ENCODE data around the gene CTU2.

CTU2 gene

GRCh38 chr16:88722784-88723506 lies 16.6 kb downstream of the CTU2 start:
- peaks cover 3 to 100% (median 65%) of the 10 kb centered on the region in 11 experiments; a peak in 21 of 22 replicates for H4K20me1 ChIP-seq
- peaks cover 91 to 99% (median 96%) of the 10 kb centered on the region in 11 experiments for H3K36me3 ChIP-seq
- no peak overlapping the region for H3K27ac ChIP-seq
- H3K27me3 ChIP-seq = no peaks in the 10 kb centered on the region
- H3K9me3 ChIP-seq (replicated peaks in 1 of 11) = no peaks in the 10 kb centered on the region
- no peak overlapping the region for H3K9ac ChIP-seq
- TF ChIP-seq Cebpa-rat (IDR thresholded peaks at IDR 0.05) = no peak
- H3K4me2 ChIP-seq = no peak overlapping the region
- peaks cover 15 to 24% (median 21%) of the 10 kb centered on the region in 10 experiments for H3K4me1 ChIP-seq
- no peak overlapping the region for H3K4me3 ChIP-seq

- H3K9ac ChIP-seq = no peak overlapping the region
- peaks cover 15 to 21% (median 17%) of the 10 kb centered on the region in 10 experiments for H3K4me1 ChIP-seq
- H3K4me3 ChIP-seq = no peak overlapping the region
- no peak for TF ChIP-seq Cebpa-rat (IDR thresholded peaks at IDR 0.05)
- peaks cover 2 to 97% (median 61%) of the 10 kb centered on the region in 11 experiments; a peak in 21 of 22 replicates for H4K20me1 ChIP-seq
- no peak overlapping the region for H3K27ac ChIP-seq
- H3K27me3 ChIP-seq = no peaks in the 10 kb centered on the region
- H3K9me3 ChIP-seq (replicated peaks in 1 of 11) = no peaks in the 10 kb centered on the region
- H3K4me2 ChIP-seq = no peak overlapping the region
- peaks cover 88 to 97% (median 93%) of the 10 kb centered on the region in 11 experiments for H3K36me3 ChIP-seq
Observed at GRCh38 chr16:88723507-88723887, 17.2 kb downstream of the CTU2 start.

- peaks cover 0 to 93% (median 57%) of the 10 kb centered on the region in 11 experiments; a peak in 21 of 22 replicates for H4K20me1 ChIP-seq
- no peak overlapping the region for H3K9ac ChIP-seq
- peaks cover 84 to 93% (median 89%) of the 10 kb centered on the region in 11 experiments for H3K36me3 ChIP-seq
- H3K4me1 ChIP-seq = peaks cover 10 to 17% (median 13%) of the 10 kb centered on the region in 10 experiments
- H3K4me2 ChIP-seq = no peak overlapping the region
- no peak overlapping the region for H3K4me3 ChIP-seq
- TF ChIP-seq Cebpa-rat (IDR thresholded peaks at IDR 0.05) = no peak
- no peaks in the 10 kb centered on the region for H3K9me3 ChIP-seq (replicated peaks in 1 of 11)
- H3K27ac ChIP-seq = no peak overlapping the region
- no peaks in the 10 kb centered on the region for H3K27me3 ChIP-seq
Observed at GRCh38 chr16:88723911-88724310, 17.6 kb downstream of the CTU2 start.

DNA sequence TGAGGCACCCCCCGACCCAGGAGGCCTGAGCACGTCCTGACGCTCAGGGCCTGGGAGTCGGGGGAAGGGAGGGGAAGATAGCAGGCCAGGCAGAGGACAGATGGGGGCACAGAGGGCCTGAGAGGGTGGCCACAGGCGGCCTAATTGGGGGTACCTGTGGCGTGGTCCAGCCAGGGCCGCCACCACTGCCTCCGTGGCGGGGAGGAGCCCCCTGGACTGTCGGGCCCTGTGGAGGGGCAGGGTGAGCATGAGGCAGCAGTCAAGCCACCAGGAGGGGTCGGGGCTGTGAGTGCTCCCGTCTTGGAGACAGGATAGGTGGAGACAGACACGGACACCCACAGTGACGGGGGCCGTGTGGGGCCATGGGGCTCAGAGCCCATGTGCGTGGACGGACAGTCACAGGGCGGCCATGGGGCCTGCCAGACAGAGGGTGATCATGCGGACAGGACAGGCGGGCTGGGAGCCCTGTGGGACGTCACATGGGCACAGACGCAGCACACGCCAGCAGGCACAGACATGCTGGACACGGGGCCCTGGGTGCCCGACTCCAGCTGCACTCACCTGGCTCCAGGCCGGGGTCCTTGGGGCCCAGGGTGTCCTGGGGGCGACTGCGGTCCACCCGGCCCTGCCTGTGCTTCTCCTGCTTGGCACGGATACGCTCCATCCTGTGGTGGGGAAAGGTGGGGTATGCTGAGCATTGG lies 18.7 kb downstream of the CTU2 start:
- H3K4me3 ChIP-seq = no peak overlapping the region
- no peak overlapping the region; a peak in 1 of 22 replicates for H3K27ac ChIP-seq
- H3K4me2 ChIP-seq = no peak overlapping the region
- H4K20me1 ChIP-seq = peaks cover 0 to 86% (median 46%) of the 10 kb centered on the region in 11 experiments; a peak in 19 of 22 replicates
- H3K9ac ChIP-seq = no peak overlapping the region
- H3K27me3 ChIP-seq = no peaks in the 10 kb centered on the region
- H3K4me1 ChIP-seq = peaks cover under 1 to 9% (median 8%) of the 10 kb centered on the region in 10 experiments; a peak in 17 of 20 replicates
- TF ChIP-seq Cebpa-rat (IDR thresholded peaks at IDR 0.05) = no peak
- H3K9me3 ChIP-seq (replicated peaks in 1 of 11) = no peaks in the 10 kb centered on the region
- H3K36me3 ChIP-seq = peaks cover 75 to 86% (median 81%) of the 10 kb centered on the region in 11 experiments

DNA sequence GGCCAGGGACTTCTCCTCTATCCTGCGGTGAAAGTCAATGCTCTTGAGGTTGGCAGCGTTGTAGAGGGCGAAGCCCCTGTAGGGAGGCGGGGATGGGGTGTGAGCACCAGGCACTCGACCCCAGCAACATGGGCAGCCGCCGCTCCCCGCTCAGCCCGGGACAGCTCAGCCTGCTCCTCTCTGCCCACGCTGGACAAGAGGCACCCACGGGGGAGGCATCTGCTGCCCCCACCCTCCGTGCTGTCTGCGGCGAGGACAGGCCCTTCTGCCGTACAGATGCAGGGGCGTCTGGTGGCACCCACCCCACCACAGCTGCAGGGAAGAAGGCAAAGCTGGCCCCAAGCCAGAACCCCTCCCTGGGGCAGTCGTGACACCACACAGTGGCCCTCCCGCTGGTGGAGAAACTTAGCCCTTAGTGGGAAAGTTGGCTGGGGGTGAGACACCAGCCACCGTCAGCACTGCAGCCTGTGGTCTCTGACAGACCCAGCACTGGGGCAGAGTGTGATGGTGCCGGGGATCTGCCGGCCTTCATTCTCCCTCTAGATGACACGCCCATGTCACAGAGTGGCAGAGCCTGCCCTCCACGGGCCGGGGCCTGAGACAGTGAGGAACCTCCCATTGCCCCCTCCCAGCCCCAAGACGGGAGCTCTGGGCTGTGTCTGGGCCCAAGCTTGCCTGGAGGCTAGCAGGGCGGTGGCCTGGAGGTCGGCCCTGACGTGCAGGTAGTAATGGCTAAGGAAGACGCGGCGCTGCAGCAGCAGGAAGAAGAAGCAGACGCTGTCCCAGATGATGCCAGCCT lies 19.5 kb downstream of the CTU2 start:
- 0 out of 22 replicates have a peak overlapping the region, but pooled peaks of 2 of the 11 experiments have one; percentile 18 to 26 for H3K9ac ChIP-seq
- TF ChIP-seq Cebpa-rat (IDR thresholded peaks at IDR 0.05) = no peak

DNA sequence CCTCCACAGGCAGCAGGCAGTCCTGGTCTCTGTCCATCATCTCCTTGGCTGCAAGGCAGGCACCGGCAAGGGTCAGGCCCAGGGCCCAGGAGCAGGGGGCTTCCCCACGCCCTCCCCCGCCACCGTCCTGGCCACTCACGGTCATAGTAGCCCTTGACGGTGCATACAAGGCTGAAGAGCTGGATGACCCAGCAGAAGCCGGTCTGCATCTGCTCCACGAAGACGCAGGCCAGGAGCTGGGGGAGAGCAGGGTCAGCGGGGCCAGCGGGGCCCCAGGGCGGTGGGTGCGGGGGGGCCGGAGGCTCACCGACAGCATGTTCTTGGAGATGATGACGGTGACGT lies 20.1 kb downstream of the CTU2 start:
- peaks cover 3 to 86% (median 51%) of the 10 kb centered on the region in 11 experiments; a peak in 17 of 22 replicates for H4K20me1 ChIP-seq
- no peak for TF ChIP-seq Cebpa-rat (IDR thresholded peaks at IDR 0.05)
- H3K4me1 ChIP-seq = peaks cover 0 to 19% (median 15%) of the 10 kb centered on the region in 10 experiments; a peak in 14 of 20 replicates
- H3K36me3 ChIP-seq = peaks cover 77 to 86% (median 82%) of the 10 kb centered on the region in 11 experiments
- no peaks in the 10 kb centered on the region for H3K9me3 ChIP-seq (replicated peaks in 1 of 11)
- H3K27me3 ChIP-seq = no peaks in the 10 kb centered on the region
- H3K4me2 ChIP-seq = no peak overlapping the region
- H3K4me3 ChIP-seq = no peak overlapping the region
- no peak overlapping the region for H3K9ac ChIP-seq
- no peak overlapping the region for H3K27ac ChIP-seq

More for the DNA sequence above, 19.5 kb downstream of the CTU2 start:
- Histone ChIP-seq H3K36me3 (peaks cover 77 to 86% (median 82%) of the 10 kb centered on the region in 11 experiments), H4K20me1 (peaks cover 0 to 86% (median 46%) of the 10 kb centered on the region in 11 experiments; a peak in 17 of 22 replicates), H3K4me3 (no peak overlapping the region), H3K9me3 (replicated peaks in 1 of 11) (no peaks in the 10 kb centered on the region), H3K4me1 (peaks cover 0 to 13% (median 10%) of the 10 kb centered on the region in 10 experiments; a peak in 14 of 20 replicates), H3K27ac (no peak overlapping the region), H3K4me2 (no peak overlapping the region), H3K27me3 (no peaks in the 10 kb centered on the region)

DNA sequence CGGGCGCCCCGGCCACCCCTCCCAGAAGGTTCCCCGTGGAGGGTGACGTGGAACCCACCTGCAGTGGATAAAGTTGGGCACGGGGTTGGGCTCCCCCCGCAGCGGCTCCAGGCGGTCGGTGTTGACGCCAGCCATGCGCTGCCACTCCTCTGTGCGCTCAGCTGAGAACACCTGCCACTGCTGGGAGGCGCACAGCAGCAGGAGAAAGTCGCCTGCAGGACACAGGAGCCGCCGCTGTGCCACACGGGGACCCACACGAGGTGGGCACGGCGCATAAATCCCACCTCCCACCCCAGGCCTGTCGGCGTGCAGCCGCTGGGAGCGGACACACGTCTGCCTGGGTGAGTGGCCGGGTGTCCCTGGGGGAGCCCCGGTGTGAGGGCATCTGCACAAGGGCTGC lies 20.7 kb downstream of the CTU2 start:
- H3K36me3 ChIP-seq = peaks cover 74 to 86% (median 80%) of the 10 kb centered on the region in 11 experiments
- TF ChIP-seq Cebpa-rat (IDR thresholded peaks at IDR 0.05) = no peak
- H3K27me3 ChIP-seq = no peaks in the 10 kb centered on the region
- H3K4me2 ChIP-seq = no peak overlapping the region
- H3K27ac ChIP-seq = no peak overlapping the region
- H4K20me1 ChIP-seq = peaks cover 4 to 86% (median 48%) of the 10 kb centered on the region in 11 experiments; a peak in 17 of 22 replicates
- H3K9me3 ChIP-seq (replicated peaks in 1 of 11) = no peaks in the 10 kb centered on the region
- H3K4me1 ChIP-seq = peaks cover 0 to 22% (median 18%) of the 10 kb centered on the region in 10 experiments; a peak in 14 of 20 replicates
- H3K9ac ChIP-seq = no peak overlapping the region
- H3K4me3 ChIP-seq = no peak overlapping the region

GRCh38 chr16:88727871-88728270 lies 21.6 kb downstream of the CTU2 start:
- Histone ChIP-seq H3K27me3 (no peaks in the 10 kb centered on the region), H3K36me3 (peaks cover 75 to 86% (median 81%) of the 10 kb centered on the region in 11 experiments), H4K20me1 (peaks cover 4 to 86% (median 54%) of the 10 kb centered on the region in 11 experiments; a peak in 17 of 22 replicates), H3K9me3 (replicated peaks in 1 of 11) (no peaks in the 10 kb centered on the region), H3K4me2 (peak overlapping the region in 8 of 11 experiments; percentile 3 to 60 (median 42); a peak in 11 of 22 replicates), H3K4me1 (peaks cover 0 to 22% (median 18%) of the 10 kb centered on the region in 10 experiments; a peak in 14 of 20 replicates), H3K27ac (peak overlapping the region in 4 of 11 experiments; percentile 9 to 52 (median 45); a peak in 4 of 22 replicates), H3K4me3 (no peak overlapping the region), H3K9ac (peak overlapping the region in 6 of 11 experiments; percentile 26 to 59 (median 44); a peak in 4 of 22 replicates)
- TF ChIP-seq Cebpa-rat (IDR thresholded peaks at IDR 0.05) = no peak

Data from BLaER1 treated with 17β-estradiol and CSF1 and Interleukin-3, amounts not matched to agents 10 nM and 100 nM (cell line).